Esophagus squamous epithelium (tissue), 4 donors: Measurements from ENCODE around the gene NSD2.

ENCODE experiments used
- CTCF ChIP-seq, 6 experiments: fragments of 450-650 bp in 4 of 6; fragments of 200-600 bp in 2 of 6; sonication (generic) in 2 of 6; IDR thresholded peaks; one replicate each; pipeline ENCODE4 v1.5.1; 2016 to 2019; ENCODE audit warnings: antibody characterized with exemption in 6 of 6, mild to moderate bottlenecking in 4 of 6, moderate library complexity in 4 of 6
- POLR2A ChIP-seq, 4 donors: fragments of 450-650 bp; IDR thresholded peaks; one replicate each; pipeline ENCODE4 v1.6.1; 2017; ENCODE audit warnings: antibody characterized with exemption in 4 of 4, mild to moderate bottlenecking in 4 of 4, moderate library complexity in 3 of 4

GRCh38 chr4:1990676-1991075 lies 119.5 kb downstream of the NSD2 start:
- no peak for TF ChIP-seq CTCF (IDR thresholded peaks at IDR 0.05)
- no peak for TF ChIP-seq POLR2A (IDR thresholded peaks at IDR 0.05)
